Measurements from ENCODE around the gene TWIST2.

GRCh38 chr2:238850091-238850490 lies 2.2 kb downstream of the TWIST2 start:
- no peak for TF ChIP-seq CTCF (IDR thresholded peaks at IDR 0.05; ENCODE audit: low read length)
- TF ChIP-seq EZH2 (IDR thresholded peaks at IDR 0.05; ENCODE audit: borderline replicate concordance, low read length) = no peak

All from OCI-LY1 (cell line).